IPS-18c (cell line): Measurements from ENCODE around the gene PAQR3.
A peak's percentile ranks its signal among the peaks of the same experiment; 100 is the strongest.

ENCODE experiments used
- H3K4me3 ChIP-seq: 2 replicates; pipeline ENCODE4 v1.7.0; 2013; ENCODE audit warnings: low read depth, mild to moderate bottlenecking, low read length, moderate library complexity; ENCODE audit not compliant: insufficient read depth
- H3K9me3 ChIP-seq: one replicate; pipeline ENCODE4 v1.6.1; 2013; ENCODE audit warnings: mild to moderate bottlenecking, low read length, moderate library complexity; ENCODE audit not compliant: control insufficient read depth, insufficient read depth

PAQR3 gene, protein sequence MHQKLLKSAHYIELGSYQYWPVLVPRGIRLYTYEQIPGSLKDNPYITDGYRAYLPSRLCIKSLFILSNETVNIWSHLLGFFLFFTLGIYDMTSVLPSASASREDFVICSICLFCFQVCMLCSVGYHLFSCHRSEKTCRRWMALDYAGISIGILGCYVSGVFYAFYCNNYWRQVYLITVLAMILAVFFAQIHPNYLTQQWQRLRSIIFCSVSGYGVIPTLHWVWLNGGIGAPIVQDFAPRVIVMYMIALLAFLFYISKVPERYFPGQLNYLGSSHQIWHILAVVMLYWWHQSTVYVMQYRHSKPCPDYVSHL

DNA sequence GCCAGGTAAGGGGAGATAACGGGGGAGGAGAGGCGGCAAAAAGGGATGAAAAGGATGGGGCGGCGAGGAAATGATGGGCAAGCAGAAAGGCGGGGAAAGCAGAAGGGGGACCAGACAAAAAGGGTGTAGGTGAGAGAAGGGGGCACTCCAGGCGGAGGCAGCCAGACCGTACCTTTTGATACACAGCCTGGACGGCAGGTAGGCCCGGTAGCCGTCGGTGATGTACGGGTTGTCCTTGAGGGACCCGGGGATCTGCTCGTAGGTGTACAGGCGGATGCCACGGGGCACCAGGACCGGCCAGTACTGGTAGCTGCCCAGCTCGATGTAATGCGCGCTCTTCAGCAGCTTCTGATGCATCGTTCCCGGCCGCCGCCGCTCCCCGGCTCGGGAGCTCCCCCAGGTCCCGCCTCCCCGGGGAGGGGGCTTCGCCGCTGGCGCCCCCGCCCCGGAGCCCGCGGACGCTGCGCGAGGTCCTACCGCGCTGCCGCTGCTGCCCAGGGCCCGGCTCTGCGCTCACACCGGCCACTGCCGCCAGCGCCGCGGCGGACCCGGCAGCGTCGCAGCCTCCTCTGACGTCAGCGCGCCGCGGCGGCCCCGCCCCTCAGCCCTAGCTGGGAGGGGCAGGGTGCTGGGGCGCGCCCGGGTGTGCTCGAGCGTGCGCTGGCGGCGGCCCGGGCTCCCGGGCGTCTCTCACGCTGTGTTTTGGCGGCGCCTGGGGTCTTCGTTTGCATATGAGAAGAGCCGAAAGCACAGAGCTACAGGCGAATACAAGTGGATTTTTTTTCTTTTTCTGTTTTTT is at the start of gene PAQR3:
PAQR3 (minus strand) TSS at position 571 of the 799 bp plus-strand sequence; CDS start at position 357, 214 bp downstream.
- Histone ChIP-seq H3K4me3 (peak within 1 kb of the TSS; percentile 90), H3K9me3 (no peaks in the 10 kb centered on the region)

DNA sequence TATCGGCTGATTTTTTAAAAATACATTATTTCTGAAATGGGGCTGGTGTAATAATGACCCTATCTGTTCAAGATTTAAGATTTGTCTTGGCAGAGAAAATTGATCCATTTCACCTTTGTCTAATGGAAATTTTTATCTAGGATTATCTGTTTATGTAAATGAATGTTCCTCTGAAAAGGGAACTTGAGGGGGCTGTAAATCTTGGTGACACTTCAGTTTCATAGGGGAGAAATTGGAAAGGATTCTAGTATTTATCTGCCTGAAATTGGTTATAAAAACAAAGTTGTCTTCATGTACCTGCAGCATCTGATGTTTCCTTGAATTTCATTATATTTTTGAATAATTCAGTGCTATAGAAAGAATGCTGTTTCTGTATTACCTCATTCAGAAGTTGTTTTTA is 48.4 kb upstream of the PAQR3 start:
- H3K4me3 ChIP-seq, result no peak overlapping the region

DNA sequence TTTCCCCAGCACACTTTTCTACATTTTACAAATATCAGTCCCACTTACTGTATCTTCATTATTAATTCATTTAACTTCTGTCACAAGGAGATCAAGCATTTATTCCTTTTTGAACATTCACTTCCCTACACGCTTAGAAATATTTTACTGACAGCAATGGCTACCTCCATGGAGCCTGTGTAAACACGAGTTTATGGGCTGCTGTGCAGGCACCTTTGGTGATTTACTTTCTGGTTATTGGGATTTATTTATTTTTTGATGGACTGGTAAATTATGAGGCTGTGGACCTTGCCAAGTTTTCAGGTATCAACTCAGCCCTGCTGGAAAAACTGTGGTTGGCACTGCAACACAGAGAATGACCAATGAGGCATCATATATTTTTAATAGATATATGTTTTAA is 45.4 kb upstream of the PAQR3 start:
- peaks cover 8% of the 10 kb centered on the region for H3K9me3 ChIP-seq
- no peak overlapping the region for H3K4me3 ChIP-seq

More for the DNA sequence above, 48.4 kb upstream of the PAQR3 start:
- no peaks in the 10 kb centered on the region for H3K9me3 ChIP-seq

DNA sequence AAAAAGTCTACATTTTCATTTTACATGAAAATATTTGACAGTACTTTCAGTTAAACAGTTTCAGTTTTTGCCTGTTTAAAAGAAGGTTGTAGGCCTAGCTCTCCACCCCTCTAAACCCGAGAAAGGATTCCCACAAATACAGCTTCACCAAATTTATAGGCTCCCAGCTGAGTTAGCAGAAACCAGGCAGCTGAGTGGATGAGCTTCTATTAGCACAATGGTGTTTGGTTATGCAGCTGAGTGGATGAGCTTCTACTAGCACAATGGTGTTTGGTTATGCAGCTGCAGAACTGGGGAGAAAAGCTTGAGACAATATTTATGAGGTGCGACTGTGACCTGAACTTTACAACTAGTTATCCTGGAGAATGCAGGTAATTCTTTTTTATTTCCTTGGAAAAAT is 36.6 kb upstream of the PAQR3 start:
- H3K9me3 ChIP-seq, result no peaks in the 10 kb centered on the region
- no peak overlapping the region for H3K4me3 ChIP-seq

DNA sequence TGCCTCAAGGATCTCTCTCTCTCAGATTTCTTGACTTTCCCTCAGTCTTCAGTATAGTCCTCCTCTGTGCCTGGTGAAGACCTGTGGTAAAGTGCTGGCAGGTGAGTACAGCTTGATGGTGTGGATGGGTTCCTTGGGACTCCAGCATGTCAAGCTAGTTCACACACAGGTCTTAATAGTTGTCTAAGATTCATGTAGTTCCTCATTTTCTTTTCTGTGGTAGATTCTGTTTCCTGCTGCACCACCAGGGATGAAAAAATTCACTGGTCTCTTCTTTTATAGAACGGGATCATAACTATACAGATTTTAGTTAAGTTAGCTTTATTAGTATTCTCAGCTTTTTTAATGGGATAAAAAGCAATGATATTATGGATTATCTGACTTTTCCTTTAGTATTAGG is 32.5 kb upstream of the PAQR3 start:
- no peaks in the 10 kb centered on the region for H3K9me3 ChIP-seq
- H3K4me3 ChIP-seq, result no peak overlapping the region

DNA sequence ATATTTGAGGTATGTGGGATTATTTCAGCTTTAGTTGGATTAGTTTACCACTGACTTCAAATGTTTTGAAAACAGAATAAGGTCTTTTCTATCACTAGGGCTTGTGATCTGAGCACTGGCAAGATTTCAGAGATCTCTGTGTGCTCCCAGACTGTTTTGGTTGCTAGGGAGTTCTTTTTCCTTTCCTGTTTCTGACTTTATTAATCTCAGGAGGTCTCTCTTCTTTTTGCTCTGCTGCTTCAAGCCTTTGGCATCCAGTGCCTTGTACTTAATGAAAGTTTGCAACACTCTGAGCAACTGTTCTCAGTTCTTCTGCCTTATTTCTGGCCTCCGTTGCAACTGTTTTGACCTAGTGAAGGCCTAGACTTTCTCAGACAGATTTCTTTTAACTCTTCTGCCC is 32.1 kb upstream of the PAQR3 start:
- H3K9me3 ChIP-seq, result no peaks in the 10 kb centered on the region
- no peak overlapping the region for H3K4me3 ChIP-seq

DNA sequence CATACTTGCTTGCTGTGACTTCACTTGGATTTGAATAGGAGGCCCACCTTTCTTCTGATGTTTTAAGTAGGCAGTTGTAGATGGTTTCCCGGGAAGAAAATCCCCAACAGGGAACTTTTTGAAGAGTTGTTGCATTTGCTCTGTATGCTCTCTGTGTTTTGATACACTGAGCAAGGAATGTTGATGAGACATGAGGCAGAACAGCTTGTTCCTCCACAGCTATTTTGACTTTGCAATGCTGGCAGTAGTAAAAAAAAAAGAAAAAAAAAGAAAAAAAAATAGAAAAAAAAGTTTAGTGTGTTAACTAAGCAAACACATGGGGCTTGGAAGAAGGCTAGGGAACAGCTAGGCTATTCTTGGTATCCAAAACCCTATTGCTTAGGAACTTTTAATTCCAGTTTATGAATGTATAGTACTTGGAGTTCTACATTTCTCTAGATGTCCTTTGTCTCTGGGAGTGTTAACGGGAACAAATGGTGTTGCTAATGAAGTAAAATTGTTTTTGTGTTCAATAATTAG is 23.4 kb upstream of the PAQR3 start:
- Histone ChIP-seq H3K9me3 (no peaks in the 10 kb centered on the region), H3K4me3 (no peak overlapping the region)

DNA sequence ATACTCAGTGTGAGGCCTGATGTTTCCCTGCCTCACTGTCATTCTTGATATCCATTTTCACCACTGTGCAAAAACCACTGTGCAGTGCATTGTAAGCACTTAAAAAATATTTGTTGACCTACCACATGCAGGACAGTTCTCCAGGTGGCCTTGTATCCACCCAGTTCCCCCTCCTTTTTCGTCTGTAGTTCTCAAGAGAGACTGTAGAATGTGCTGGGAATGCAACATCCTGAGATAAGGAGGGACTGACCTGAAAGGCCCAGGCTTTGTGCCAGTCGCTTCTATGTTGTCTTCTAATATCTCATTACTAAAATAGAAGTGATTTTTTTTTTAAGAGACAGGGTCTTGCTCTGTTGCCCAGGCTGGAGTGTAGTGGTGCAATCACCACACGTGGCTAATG is 21.7 kb upstream of the PAQR3 start:
- H3K4me3 ChIP-seq, result no peak overlapping the region
- H3K9me3 ChIP-seq, result no peaks in the 10 kb centered on the region

DNA sequence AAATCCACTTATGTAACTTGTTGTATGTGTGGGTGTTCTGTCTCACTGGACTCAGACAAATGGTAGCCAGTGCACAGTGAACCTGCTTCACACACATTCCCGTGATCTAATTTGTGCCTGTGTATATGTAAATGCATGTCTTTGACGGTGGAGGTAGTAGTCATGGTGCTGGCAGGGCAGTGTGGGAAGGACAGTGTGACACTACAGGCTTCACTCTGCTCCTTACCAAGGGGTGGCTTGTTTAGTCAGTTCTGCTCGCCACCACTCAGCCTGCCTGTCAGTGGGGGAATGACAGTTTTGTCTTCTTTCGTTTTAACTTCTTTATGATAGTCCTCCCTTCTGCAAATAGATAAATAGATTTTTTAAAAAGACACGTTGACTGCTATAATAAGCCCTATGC is 17.7 kb upstream of the PAQR3 start:
- H3K4me3 ChIP-seq, result no peak overlapping the region
- no peaks in the 10 kb centered on the region for H3K9me3 ChIP-seq

DNA sequence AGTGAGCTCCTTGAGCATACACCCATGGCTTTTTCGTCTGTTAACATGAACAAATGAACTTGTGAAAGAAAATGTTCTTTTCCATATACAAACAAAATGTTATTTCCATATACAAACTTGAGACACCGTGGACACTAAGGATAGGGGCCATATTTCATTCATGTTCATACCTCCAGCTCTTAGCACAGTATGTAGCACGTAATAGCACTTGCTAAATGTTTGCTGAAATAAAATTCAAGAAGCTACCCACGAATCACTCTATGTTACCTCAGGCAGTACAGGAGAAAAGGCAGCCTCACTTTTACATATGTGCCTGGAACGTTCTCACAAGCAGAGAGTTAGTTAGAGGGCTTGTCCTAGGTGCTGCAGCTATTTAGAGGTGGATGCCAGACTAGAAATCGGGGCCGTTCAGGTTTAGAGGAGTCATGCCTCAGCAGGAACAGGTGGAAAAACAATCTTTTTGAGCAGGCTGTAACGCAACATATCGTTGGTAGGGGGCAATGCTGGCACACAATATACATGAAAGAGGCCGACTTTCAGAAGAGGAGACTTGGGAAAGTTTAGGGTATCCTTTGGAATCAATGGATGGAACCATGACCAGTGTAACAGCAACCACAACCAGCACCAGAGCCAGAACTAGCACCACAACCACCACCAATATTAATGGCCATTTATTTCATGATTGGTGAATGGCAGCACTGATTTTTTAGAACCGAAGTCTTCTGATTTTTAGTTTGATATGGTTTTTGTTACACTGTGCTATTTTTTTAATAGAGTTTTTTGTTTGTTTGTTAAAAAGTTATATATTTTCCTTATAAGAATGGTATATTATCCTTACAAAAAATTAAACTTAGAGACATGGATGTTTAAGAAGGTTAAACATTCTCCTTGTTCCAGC is 14.8 kb upstream of the PAQR3 start:
- Histone ChIP-seq H3K9me3 (no peaks in the 10 kb centered on the region), H3K4me3 (no peak overlapping the region)

DNA sequence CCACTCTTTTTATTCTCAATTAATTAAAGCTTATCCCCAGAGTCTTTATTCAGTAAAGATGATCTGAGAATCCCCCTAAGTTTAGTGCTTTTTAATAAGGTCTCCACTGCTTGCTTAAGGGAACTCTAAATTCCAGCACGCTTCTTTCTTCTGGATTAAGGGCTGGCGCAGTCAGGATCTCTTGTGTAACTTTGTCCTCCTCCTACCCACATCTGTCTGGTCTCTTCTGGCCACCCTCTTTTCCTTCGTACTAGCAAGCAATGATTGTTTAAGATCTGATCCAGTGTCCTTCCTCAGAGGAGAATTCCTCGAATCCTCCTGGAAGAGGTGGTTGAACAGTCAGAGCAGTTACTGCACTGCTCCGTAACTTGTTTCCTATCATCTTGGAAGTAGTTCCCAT is 14.0 kb upstream of the PAQR3 start:
- H3K9me3 ChIP-seq, result no peaks in the 10 kb centered on the region
- no peak overlapping the region for H3K4me3 ChIP-seq

DNA sequence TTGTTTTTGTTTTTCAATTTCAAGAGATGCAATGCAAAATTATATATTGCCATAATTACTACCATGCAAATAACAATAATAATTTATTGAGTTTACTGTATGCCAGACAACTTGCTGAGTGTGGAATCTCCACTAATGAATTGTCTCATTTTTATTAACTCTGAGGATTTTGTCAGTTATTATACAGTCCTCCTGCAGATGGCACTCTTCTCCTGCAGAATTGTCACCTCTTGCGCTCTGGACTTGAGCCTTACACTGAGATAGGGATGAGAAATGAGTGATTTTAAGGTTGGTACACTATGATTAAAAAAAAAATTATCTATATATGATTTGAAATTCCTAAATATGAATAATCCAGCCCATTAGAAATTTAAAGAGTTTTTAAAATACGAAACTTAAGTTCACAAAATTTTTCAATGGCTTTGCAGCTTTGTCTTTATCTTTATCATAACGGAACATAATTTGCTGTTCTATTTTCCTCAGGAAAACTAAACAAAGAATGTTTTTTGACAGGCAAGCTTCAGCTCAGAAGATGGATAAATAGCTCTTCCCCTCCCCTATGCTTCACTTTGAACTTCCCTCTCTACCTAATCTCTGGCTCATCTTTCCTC is 12.7 kb upstream of the PAQR3 start:
- Histone ChIP-seq H3K9me3 (no peaks in the 10 kb centered on the region), H3K4me3 (no peak overlapping the region)

DNA sequence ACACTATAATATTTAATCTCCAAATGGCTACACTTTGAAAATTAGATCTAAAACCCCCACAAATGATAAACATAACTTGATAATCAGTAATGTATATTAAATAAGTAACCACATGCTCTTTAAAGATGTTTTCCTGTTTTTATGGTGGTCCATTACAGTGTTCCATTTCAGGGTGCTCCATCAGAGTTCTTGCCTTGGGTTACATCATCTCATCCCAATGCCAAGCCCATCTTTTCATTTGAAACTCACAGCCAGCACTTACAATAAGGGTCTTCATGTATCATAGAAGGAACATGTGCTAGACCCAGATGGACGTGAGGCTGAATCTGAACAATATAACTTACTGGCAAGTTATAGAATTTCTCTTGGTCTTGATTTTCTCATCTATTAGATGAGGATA is 10.5 kb upstream of the PAQR3 start:
- Histone ChIP-seq H3K4me3 (no peak overlapping the region), H3K9me3 (no peaks in the 10 kb centered on the region)

DNA sequence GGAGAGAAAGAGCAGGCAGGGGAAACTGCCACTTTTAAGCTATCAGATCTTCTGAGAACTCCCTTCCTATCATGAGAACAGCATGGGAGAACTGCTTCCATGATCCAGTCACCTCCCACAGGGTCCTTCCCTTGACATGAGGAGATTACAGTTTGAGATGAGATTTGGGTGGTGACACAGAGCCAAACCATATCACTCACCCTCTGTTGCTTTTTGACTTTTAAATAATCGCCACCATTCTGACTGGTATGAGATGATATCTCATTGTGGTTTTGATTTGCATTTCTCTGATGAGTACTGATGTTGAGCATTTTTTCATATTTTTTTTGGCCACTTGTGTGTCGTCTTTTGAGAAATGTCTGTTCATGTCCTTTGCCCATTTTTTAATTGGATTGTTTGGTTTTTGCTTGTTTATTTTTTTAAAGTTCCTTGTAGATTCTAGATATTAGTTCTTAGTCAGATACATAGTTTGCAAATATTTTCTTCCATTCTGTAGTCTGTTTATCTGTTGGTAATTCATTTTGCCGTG is 6.5 kb upstream of the PAQR3 start:
- H3K4me3 ChIP-seq, result no peak overlapping the region
- H3K9me3 ChIP-seq, result no peaks in the 10 kb centered on the region

DNA sequence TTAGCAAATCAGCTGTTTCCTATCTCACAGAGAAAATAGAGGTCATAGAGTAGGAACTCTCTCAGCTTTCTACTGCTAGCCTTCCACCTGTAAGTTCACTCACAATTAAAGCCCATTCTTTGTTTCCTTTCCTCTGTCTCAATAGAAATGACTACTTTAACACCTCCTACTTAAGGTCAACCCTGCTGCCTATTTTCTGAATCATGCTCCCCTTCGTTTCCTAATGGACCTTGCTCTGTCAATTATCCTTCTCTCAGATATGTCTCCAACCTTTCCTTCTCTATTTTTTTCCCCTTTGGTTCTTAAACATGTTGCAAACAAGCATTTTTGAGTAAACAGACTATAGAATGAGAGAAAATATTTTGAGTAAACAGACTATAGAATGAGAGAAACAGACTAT is 5.1 kb upstream of the PAQR3 start:
- Histone ChIP-seq H3K4me3 (no peak overlapping the region), H3K9me3 (no peaks in the 10 kb centered on the region)

DNA sequence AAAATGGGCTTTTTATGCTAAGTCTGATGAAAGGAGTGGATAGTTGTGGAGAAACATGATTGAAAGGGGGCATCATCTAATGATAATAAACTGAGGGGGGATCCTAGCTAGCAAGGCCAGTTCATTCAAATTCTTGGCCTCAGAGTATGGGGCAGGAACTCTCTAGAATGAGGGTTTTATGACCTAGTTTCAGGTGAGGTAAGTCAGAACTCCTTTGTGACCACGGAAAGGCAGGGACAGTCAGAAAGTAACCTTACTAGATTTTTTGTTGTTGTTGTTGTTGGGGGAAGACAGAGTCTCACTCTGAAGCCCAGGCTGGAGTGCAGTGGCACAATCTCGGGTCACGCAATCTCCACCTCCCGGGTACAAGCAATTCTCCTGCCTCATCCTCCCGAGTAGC is 1.5 kb upstream of the PAQR3 start:
- no peak overlapping the region for H3K4me3 ChIP-seq
- H3K9me3 ChIP-seq, result no peaks in the 10 kb centered on the region

DNA sequence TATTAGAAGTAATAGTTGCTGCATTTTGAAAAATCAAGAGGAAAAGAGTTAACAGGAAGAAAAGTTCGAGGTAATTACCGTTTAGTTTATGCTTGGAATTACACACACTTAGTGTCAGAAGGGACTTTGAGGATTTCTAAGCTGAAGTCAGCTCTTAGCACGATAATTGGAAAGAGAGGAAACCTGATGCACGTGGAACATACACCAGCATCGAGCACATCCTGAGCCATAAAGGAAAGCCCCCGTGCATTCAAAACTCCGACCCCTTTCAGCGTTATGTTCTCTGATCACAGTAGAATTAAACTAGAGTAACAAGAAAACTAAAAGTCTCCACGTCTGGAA is 400 bp upstream of the PAQR3 start:
- H3K4me3 ChIP-seq, result peak overlapping the region; percentile 25; the same call in 1 of the 2 replicates
- H3K9me3 ChIP-seq, result no peaks in the 10 kb centered on the region
